GM19193 (cell line): ENCODE measurements around the gene KRABD2.

Source experiments
- POLR2A ChIP-seq: IDR thresholded peaks from 4 replicates; pipeline ENCODE4 v1.6.1; 2011; ENCODE audit not compliant: insufficient read depth, insufficient read length; ENCODE audit errors: extremely low read depth

KRABD2 gene

DNA sequence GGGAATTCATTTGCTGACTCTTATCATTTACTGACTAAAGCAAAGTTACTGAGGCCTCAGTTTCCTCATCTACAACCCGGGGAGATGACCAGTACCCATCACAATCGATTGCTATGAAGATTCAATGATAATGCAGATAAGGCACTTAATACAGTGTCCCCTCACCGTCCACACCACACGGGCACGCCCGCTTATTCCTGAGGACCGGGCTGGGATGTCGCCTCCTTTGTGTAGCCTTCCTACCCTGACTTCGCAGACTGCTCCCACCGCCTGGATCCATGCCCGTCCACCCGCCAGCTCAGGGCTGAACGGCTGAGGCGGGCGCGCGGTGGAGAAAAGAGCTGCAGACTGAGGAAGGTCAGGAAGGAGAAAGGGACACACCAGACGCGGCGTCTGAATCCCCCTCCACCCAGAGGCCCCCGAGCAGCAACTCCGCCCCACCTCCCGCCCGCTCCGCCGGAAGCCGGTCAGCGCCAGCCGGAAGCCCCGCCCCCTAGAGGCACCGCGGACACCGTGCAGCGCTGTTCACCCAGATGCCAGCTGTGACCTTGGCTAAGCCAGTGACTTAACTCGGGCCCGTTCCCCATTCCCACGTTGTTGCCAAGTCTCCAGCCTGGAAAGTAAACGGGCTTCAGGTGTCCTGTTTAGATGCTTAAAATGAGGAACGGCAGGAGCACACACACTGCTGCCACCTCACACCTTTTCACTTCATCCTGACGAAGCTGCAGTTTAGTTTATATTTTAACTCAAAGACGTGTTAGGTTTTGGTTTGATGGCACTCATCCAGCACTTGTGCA is at the start of gene KRABD2:
Gene KRABD2, minus strand, starts transcription at position 434 of the 797 bp plus-strand sequence.
- peak; percentile 82 for TF ChIP-seq POLR2A

DNA sequence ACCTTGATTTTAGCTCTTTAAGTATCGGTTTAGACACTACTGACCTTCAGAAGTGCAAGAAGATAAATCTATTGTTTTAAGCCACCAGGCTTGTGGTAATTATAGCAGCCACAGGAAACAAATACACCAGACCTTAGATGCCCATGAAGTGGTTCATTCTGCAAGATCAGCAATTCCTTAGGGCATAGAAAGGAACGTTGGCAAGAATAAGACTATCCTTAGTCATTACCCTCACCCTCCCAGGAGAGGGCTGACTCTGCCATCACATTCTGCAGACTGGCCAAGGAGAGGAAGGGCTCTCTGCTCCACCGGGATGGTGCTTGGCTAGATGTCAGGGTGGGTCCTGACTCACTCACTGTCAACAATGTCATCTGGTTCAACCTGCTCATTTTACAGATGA is 45.1 kb upstream of the KRABD2 start:
- no peak for TF ChIP-seq POLR2A

DNA sequence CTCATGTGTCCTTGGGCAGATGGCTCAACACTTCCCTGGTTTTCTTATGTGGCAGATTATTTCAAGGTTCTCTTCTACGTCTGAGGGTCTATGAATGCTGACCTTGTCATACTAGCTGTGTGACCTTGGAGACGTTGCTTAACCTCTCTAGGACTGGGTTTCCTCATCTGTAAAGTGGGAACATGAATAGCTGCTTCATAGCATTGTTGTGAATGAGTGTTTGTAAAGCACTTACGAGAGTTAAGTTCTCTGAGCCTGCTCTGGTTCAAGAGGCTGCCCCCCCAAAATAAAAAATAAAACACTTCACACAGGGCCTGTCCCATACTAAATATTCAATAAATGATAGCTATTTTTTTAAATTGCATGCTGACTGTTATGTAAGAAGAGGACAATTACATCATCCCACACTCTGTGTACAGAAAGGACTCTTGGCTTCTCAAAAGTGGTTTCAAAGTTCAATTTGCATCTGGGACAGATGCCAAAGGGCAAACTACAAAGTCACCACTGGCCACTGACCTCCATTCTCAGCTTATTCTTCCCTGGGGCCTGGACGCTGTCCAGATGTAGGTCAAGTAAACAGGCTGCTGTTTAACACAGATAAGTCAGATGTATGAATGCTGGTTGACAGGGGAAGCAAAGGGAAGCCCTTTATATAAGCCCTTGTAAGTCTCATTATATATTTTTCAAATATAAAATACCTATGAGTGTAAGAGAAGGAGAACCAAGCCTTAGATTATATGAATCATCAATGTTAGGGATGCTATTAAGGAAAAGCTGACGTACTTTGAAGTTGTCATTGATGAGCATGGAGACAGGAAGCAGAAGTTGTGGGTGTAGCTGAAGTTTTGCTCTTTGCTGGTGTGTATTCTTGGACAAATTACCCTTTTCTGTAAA is 43.8 kb upstream of the KRABD2 start:
- no peak for TF ChIP-seq POLR2A

DNA sequence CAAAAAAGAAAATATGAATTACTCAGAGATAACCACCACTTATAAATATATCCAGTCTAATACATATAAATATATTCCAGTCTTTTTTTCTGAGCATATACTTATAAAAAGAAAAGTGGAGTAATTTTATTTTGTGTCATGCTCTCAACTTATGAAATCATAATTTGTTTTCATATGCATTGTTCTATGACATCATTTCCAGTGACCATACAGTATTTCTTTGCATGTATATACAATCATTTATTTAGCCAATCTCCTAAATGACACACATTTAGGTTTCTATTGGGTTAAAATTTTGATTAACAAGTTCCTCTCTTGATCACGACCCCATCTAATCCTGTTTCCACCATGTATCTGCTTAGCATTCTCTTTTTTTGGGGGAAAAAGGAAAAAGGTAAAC is 42.8 kb upstream of the KRABD2 start:
- no peak for TF ChIP-seq POLR2A

DNA sequence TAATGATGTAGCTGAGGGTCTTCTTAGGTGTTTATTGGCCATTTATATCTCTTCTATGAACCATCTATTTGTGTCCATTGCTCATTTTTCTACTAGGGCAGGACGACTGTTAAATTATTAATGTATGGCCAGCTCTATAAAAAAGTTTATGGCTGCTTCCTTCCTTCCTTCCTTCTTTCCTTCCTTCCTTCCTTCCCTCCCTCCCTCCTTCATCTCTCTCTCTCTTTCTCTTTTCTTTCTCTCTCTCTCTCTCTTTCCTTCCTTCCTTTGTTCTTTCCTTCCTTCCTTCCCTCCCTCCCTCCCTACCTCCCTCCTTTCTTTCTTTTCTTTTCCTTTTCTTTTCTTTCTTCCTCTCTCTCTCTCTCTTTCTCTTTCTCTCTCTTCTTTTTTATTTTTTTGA is 42.0 kb upstream of the KRABD2 start:
- no peak for TF ChIP-seq POLR2A

DNA sequence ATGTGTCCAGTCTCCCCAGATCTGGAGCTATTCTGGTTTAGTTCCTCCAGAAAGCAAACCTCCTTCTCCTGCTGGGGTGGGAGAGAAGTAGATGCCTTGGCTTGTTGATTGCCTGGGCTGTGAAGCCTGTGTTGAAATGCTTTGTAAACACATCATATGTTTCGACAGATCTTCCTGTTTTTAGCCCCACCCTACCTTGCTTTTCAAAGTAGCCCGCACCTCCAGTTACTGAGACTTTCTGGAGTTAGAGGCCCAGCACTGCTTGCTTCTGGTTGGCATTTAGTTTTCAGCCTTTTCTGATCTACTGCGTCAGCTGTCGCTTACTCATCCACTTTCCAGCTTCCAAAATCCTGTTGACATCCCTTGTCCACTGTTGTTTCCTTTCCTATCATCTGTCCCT is 41.3 kb upstream of the KRABD2 start:
- TF ChIP-seq POLR2A: no peak

DNA sequence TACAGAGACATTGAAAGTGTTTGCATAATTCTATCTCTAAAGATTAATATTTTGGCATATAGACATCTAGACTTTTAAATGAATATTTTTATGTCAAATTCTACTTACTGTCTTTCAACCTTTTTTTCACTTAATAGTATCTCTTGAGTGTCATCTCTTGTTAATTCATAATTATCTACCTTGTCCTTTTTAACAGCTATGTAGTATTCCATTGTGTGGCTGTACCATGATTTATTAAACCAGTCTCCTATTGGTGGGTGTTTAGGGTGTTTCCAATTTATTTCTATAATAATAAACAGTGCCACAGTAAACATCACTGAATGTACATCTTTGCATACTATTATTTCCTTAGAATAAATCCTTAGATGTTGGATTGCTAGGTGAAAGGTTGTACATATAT is 37.4 kb upstream of the KRABD2 start:
- TF ChIP-seq POLR2A: no peak

DNA sequence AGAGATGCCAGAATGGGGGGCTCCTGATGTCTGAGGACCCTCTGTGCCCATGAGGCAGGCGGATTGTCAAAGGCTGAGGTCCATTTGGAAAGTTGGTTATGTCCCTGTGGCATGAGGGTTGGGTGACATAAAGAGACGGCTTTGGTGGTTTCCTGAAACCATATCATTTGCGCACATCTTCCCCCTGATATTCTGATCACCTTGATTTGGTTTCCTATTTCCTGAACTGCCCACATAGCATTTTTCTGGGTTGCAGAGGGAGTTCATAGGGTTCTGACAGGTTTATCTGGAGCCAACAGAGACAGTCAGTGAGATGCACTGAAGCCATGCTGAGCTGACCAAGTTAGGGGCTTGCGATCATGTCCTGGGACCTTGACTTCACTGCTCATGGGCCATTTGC is 36.8 kb upstream of the KRABD2 start:
- no peak for TF ChIP-seq POLR2A

DNA sequence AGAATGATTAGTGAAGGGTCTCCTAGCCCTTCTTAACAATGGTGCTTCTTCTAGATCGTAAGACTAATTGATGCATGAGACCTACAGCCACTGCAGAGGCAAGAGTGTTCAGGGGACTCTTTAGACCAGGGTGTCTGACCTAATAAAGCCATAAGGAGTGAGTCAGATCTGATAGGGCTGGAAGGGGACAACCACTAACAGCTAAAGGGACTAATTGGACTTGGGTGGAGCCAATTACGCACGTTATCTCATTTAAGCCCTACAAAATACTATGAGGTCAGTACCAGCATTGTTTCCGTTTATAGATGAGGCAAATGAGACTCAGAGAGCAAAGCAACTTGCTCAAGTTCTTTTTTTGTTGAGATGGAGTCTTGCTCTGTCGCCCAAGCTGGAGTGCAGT is 35.6 kb upstream of the KRABD2 start:
- no peak for TF ChIP-seq POLR2A

DNA sequence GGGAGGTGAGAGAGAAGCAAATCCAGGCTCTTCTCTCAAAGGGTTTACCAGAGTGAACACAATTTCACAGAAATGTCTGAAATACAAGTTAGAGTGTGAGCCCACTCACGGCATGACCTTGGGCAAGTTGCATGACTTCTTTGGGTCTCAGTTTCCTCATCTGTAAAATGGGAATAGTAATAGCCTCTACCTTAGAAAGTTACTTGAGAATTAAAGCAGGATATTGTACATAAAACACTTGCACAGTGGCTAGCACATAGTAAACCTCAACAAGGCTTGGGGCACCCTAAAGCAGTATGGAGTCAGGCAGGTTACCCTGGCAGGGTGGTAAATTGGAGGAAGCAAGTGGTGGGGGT is 34.4 kb upstream of the KRABD2 start:
- no peak for TF ChIP-seq POLR2A

DNA sequence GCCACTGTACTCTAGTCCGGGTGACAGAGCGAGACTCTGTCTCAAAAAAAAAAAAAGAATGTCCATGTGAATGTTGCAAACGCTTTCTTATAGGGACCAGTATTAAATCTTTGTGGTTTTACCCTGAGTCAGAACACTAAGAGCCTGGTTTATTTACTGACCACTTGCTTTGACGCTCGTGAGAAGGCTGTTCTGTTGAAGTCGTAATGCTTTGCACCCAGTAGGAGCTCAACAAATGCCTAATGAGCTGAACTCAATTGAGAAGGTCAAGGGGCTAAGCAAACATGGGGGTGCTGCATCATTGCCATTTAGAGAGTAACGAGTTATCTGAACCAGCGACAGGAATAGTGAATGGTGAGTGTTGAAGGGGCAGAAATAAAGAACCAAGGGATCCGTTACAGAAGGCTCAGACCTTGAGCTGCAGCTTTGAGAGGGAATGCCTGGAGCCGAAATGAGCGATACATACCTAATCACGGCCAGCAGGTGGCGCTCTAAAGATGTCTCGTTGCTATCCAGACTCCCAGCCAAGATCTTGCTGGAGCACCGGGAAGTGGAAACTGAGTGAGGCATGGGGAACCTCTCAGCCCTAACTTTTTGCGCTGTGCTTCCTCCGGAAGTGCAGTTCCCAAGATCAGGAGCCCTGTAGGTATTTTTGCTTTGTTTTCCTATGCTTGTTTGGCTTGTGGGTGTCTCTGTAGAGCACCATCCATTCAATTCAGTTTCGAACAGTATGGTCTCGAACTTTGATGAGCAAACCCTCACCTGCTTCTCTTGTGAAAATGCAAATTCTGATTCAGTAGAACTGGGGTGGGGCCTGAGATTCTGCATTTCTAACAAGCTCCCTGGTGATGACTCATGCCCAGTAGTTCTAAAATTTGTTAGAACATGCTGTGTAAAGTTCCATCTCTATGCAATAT is 33.7 kb upstream of the KRABD2 start:
- TF ChIP-seq POLR2A: no peak

DNA sequence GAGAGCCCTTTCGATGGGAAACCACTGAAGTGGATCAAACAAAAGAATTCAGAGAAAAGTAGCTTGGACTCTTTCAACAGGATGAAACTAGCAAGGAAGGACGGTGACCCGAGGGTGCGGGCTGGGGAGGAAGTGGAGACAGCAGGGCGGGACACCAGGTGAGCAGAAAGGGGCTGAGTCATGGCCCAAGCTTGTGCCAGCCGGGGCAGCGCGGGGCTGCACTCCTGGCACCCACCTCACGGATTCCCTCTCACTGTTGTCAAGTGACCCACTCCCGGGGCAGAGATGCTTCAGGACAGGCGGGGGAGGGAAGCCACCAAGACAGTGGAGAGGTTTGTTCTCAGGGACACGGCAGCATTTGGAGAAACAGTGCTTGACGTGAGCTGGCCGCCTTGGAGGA is 31.9 kb upstream of the KRABD2 start:
- TF ChIP-seq POLR2A: no peak

DNA sequence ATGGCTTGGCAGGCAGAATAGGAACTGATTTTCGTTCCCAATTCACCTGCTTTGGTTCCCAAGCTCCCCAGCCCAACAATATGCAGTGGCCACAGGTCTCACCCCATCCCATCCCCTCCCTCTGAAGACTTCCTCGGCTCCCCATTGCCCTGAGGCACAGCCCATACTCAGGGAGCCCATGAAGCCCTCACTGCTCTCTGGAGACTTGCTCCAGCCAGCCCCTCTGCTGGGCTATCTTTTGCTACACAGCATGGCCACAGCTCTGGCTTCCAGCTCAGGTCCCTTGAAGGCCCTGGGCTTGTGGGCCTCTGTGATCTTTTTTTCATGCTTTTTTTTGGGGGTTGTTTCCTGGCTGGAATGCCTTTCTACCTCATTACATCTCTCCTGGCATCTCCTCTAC is 29.7 kb upstream of the KRABD2 start:
- TF ChIP-seq POLR2A: no peak

DNA sequence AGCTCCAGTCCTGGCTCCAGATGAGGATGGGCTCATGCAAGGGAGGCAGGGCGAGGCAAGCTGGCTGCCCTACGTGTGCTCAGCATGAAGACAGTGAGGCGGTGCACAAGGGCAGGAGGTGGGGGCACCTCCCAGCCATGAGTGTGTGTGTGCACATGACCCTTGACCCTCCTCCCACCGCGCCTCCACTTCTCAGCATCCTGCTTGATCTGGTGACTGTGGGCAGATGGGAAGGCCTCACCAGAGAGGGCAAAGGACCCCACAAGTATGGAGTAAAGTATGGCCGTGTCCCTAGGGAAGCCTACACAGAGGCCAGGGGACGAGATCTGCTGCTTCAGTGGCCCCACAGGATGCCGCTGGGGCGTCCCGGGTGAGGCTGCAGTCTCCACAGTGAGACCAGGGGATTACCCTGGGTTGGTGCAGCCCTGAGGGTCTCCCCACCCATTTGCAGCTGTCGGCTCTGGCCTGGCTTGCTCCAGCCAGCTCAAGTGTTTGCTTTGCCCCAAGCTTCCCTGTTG is 29.1 kb upstream of the KRABD2 start:
- no peak for TF ChIP-seq POLR2A
